ENCODE data around the gene SETDB2.

SETDB2 gene

GRCh38 chr13:49429121-49429520 lies 15.0 kb upstream of the SETDB2 start:
- TF ChIP-seq CEBPB (IDR thresholded peaks at IDR 0.05) (no peak), ZBTB7A (IDR thresholded peaks at IDR 0.05; ENCODE audit: low read depth) (no peak), FOXM1 (IDR thresholded peaks at IDR 0.05; ENCODE audit: borderline replicate concordance, low read depth) (no peak), USF1 (IDR thresholded peaks at IDR 0.05) (no peak), MAX (IDR thresholded peaks at IDR 0.05) (no peak), EP300 (IDR thresholded peaks at IDR 0.05; ENCODE audit: borderline replicate concordance) (no peak), TCF12 (IDR thresholded peaks at IDR 0.05; ENCODE audit: low read depth) (no peak), YY1 (IDR thresholded peaks at IDR 0.05; ENCODE audit: low read depth) (no peak), REST (IDR thresholded peaks at IDR 0.05; ENCODE audit: low read depth) (no peak)

GRCh38 chr13:49435992-49436391 lies 8.1 kb upstream of the SETDB2 start:
- TF ChIP-seq CEBPB (IDR thresholded peaks at IDR 0.05) = no peak
- no peak for TF ChIP-seq RAD21 (IDR thresholded peaks at IDR 0.05; ENCODE audit: low read depth)
- TF ChIP-seq REST (IDR thresholded peaks at IDR 0.05; ENCODE audit: low read depth) = no peak
- TF ChIP-seq EP300 (IDR thresholded peaks at IDR 0.05; ENCODE audit: borderline replicate concordance) = no peak
- no peak for TF ChIP-seq EGR1 (IDR thresholded peaks at IDR 0.05)
- no peak for TF ChIP-seq ZBTB7A (IDR thresholded peaks at IDR 0.05; ENCODE audit: low read depth)
- no peak for TF ChIP-seq MAX (IDR thresholded peaks at IDR 0.05)
- no peak for TF ChIP-seq TEAD4 (IDR thresholded peaks at IDR 0.05)
- no peak for TF ChIP-seq TCF12 (IDR thresholded peaks at IDR 0.05; ENCODE audit: low read depth)

GRCh38 chr13:49436890-49437289 lies 7.2 kb upstream of the SETDB2 start:
- TF ChIP-seq FOXM1 (IDR thresholded peaks at IDR 0.05; ENCODE audit: borderline replicate concordance, low read depth) (no peak), RAD21 (IDR thresholded peaks at IDR 0.05; ENCODE audit: low read depth) (peak; percentile 30; the same call in 1 of the 2 replicates)

- TF ChIP-seq CEBPB (IDR thresholded peaks at IDR 0.05) = no peak
- no peak for TF ChIP-seq YY1 (IDR thresholded peaks at IDR 0.05; ENCODE audit: low read depth)
- TF ChIP-seq EGR1 (IDR thresholded peaks at IDR 0.05) = no peak
These were observed 6.4 kb upstream of the SETDB2 start for GRCh38 chr13:49437705-49438104.

GRCh38 chr13:49439609-49440008 lies 4.5 kb upstream of the SETDB2 start:
- TF ChIP-seq TCF12 (IDR thresholded peaks at IDR 0.05; ENCODE audit: low read depth) = no peak
- TF ChIP-seq ZBTB7A (IDR thresholded peaks at IDR 0.05; ENCODE audit: low read depth) = no peak
- no peak for TF ChIP-seq RAD21 (IDR thresholded peaks at IDR 0.05; ENCODE audit: low read depth)
- no peak for TF ChIP-seq FOXM1 (IDR thresholded peaks at IDR 0.05; ENCODE audit: borderline replicate concordance, low read depth)
- no peak for TF ChIP-seq CEBPB (IDR thresholded peaks at IDR 0.05)
- no peak for TF ChIP-seq CREB1 (IDR thresholded peaks at IDR 0.05; ENCODE audit: low read depth)
- TF ChIP-seq TAF1 (IDR thresholded peaks at IDR 0.05; ENCODE audit: low read depth) = no peak
- no peak for TF ChIP-seq USF1 (IDR thresholded peaks at IDR 0.05)
- no peak for TF ChIP-seq YY1 (IDR thresholded peaks at IDR 0.05; ENCODE audit: low read depth)
- no peak for TF ChIP-seq EP300 (IDR thresholded peaks at IDR 0.05; ENCODE audit: borderline replicate concordance)
- no peak for TF ChIP-seq TEAD4 (IDR thresholded peaks at IDR 0.05)
- TF ChIP-seq MAX (IDR thresholded peaks at IDR 0.05) = no peak
- TF ChIP-seq EGR1 (IDR thresholded peaks at IDR 0.05) = no peak
- no peak for TF ChIP-seq NFIC (IDR thresholded peaks at IDR 0.05)

GRCh38 chr13:49441312-49441711 lies 2.8 kb upstream of the SETDB2 start:
- TF ChIP-seq REST (IDR thresholded peaks at IDR 0.05; ENCODE audit: low read depth) = no peak
- TF ChIP-seq TAF1 (IDR thresholded peaks at IDR 0.05; ENCODE audit: low read depth) = no peak
- no peak for TF ChIP-seq USF1 (IDR thresholded peaks at IDR 0.05)
- TF ChIP-seq YY1 (IDR thresholded peaks at IDR 0.05; ENCODE audit: low read depth) = no peak
- no peak for TF ChIP-seq CREB1 (IDR thresholded peaks at IDR 0.05; ENCODE audit: low read depth)
- no peak for TF ChIP-seq ZBTB7A (IDR thresholded peaks at IDR 0.05; ENCODE audit: low read depth)
- no peak for TF ChIP-seq RAD21 (IDR thresholded peaks at IDR 0.05; ENCODE audit: low read depth)
- TF ChIP-seq CEBPB (IDR thresholded peaks at IDR 0.05) = no peak
- no peak for TF ChIP-seq EGR1 (IDR thresholded peaks at IDR 0.05)
- no peak for TF ChIP-seq TEAD4 (IDR thresholded peaks at IDR 0.05)
- TF ChIP-seq FOXM1 (IDR thresholded peaks at IDR 0.05; ENCODE audit: borderline replicate concordance, low read depth) = no peak
- TF ChIP-seq TCF12 (IDR thresholded peaks at IDR 0.05; ENCODE audit: low read depth) = no peak
- TF ChIP-seq EP300 (IDR thresholded peaks at IDR 0.05; ENCODE audit: borderline replicate concordance) = no peak
- TF ChIP-seq NFIC (IDR thresholded peaks at IDR 0.05) = no peak
- no peak for TF ChIP-seq MAX (IDR thresholded peaks at IDR 0.05)

All from Ishikawa (cell line).